ENCODE data around the gene ULK2.

The ULK2 gene

GRCh38 chr17:19805006-19805405 lies 62.7 kb downstream of the ULK2 start:
- DNase-seq (ENCODE audit: low read depth): no peak
- no peak for TF ChIP-seq CTCF (IDR thresholded peaks at IDR 0.05; ENCODE audit: low read depth, low read length, missing control alignments)
- no peak overlapping the region for H3K4me3 ChIP-seq (ENCODE audit: low read depth, low read length)

- TF ChIP-seq CTCF (IDR thresholded peaks at IDR 0.05; ENCODE audit: low read depth, low read length, missing control alignments): peak; percentile 20
- H3K4me3 ChIP-seq (ENCODE audit: low read depth, low read length): no peak overlapping the region
Measured at GRCh38 chr17:19800571-19800970, 67.2 kb downstream of the ULK2 start.

GRCh38 chr17:19799796-19800195 lies 67.9 kb downstream of the ULK2 start:
- no peak for TF ChIP-seq CTCF (IDR thresholded peaks at IDR 0.05; ENCODE audit: low read depth, low read length, missing control alignments)
- no peak overlapping the region for H3K4me3 ChIP-seq (ENCODE audit: low read depth, low read length)
- no peak for DNase-seq (ENCODE audit: low read depth)

More at GRCh38 chr17:19800571-19800970, 67.2 kb downstream of the ULK2 start:
- no peak for DNase-seq (ENCODE audit: low read depth)

- no peak for DNase-seq (ENCODE audit: low read depth)
- TF ChIP-seq CTCF (IDR thresholded peaks at IDR 0.05; ENCODE audit: low read depth, low read length, missing control alignments): no peak
- no peak overlapping the region for H3K4me3 ChIP-seq (ENCODE audit: low read depth, low read length)
Measured at GRCh38 chr17:19796457-19796856, 71.3 kb downstream of the ULK2 start.

GRCh38 chr17:19791918-19792550 lies 75.7 kb downstream of the ULK2 start:
- DNase-seq (ENCODE audit: low read depth): no peak
- TF ChIP-seq CTCF (IDR thresholded peaks at IDR 0.05; ENCODE audit: low read depth, low read length, missing control alignments): no peak
- no peak overlapping the region for H3K4me3 ChIP-seq (ENCODE audit: low read depth, low read length)

GRCh38 chr17:19787733-19788357 lies 79.9 kb downstream of the ULK2 start:
- DNase-seq (ENCODE audit: low read depth): no peak
- no peak overlapping the region for H3K4me3 ChIP-seq (ENCODE audit: low read depth, low read length)
- no peak for TF ChIP-seq CTCF (IDR thresholded peaks at IDR 0.05; ENCODE audit: low read depth, low read length, missing control alignments)

GRCh38 chr17:19785854-19786253 lies 81.9 kb downstream of the ULK2 start:
- no peak for TF ChIP-seq CTCF (IDR thresholded peaks at IDR 0.05; ENCODE audit: low read depth, low read length, missing control alignments)
- DNase-seq (ENCODE audit: low read depth): no peak
- no peak overlapping the region for H3K4me3 ChIP-seq (ENCODE audit: low read depth, low read length)

Measured in GM12864 (cell line).